Chondrocyte (in vitro differentiated cells): ENCODE measurements around the gene RTN1. TPM values are rescaled to one million over a fixed set of nuclear protein-coding genes. Genes with fewer than 3 reads are reported as not detected.
A peak's percentile ranks its signal among the peaks of the same experiment; 100 is the strongest.

Source experiments
- DNase-seq: peaks from one replicate; pipeline ENCODE4 v3.0.0; 2021; ENCODE audit warnings: mixed read lengths, low spot score
- H3K27ac Mint-ChIP-seq: one replicate; pipeline ENCODE4 v1.8.0; 2021; ENCODE audit warnings: mild to moderate bottlenecking, moderate library complexity, mixed read lengths; ENCODE audit not compliant: unreplicated experiment
- H3K27me3 Mint-ChIP-seq: 2 replicates; pipeline ENCODE4 v1.8.0; 2021; ENCODE audit warnings: low read depth, mixed read lengths
- H3K36me3 Mint-ChIP-seq: 2 replicates; pipeline ENCODE4 v1.8.0; 2021; ENCODE audit warnings: low read depth, mixed read lengths
- H3K4me1 Mint-ChIP-seq: 2 replicates; pipeline ENCODE4 v1.8.0; 2021; ENCODE audit warnings: low read depth, mild to moderate bottlenecking, mixed read lengths
- H3K4me3 Mint-ChIP-seq: one replicate; pipeline ENCODE4 v1.8.0; 2021; ENCODE audit warnings: mild to moderate bottlenecking, moderate library complexity, mixed read lengths; ENCODE audit not compliant: unreplicated experiment
- H3K9me3 Mint-ChIP-seq: 2 replicates; pipeline ENCODE4 v1.8.0; 2021; ENCODE audit warnings: low read depth, mixed read lengths
- total RNA-seq: library from RNA; stranded (reverse); gene quantifications from 3 replicates; pipeline ENCODE4 v1.2.1, GENCODE V29; 2021
- TF ChIP-seq, protein P1 (sequence below): fragments of 200-600 bp; sonication (generic); IDR thresholded peaks from 2 replicates; pipeline ENCODE4 v1.5.0; 2021; ENCODE audit warnings: antibody characterized with exemption, mild to moderate bottlenecking, moderate library complexity

RTN1 gene
- total RNA-seq, 1 donor from 2014 or later, result 0.32 TPM

DNA sequence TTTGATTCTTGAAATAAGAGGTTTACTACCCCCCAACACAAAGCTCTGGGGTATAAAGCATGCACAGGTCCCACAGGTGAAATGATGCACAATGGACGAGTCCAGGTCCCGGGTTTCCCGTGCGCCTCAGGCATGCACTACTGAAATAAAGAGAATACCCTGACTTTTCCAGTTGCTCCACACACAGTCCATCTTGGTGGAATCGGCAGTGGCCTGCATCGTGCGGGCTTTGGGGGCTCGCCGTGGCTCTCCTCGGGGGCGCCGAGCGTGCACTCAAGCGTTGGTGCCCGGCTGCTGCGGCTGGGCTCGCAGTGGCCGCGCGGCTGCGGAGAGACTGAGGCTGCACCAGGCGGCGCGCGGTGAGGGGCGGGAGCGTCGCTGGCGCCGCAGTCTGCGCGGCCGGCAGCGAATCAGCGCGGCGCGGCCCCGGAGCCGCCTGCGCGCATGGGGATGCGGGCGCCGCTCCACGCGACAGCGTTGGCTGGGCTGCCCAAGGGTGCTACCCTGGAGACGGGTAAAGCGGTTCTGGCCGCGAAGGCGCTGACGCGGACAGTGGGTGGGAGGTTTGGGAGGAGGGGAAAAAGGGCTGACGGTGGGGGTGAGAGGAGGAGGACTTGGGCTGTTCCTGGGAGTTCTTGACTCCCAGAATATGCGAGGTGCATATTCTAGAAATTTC lies 240.2 kb downstream of the RTN1 start:
- TF ChIP-seq, protein P1, sequence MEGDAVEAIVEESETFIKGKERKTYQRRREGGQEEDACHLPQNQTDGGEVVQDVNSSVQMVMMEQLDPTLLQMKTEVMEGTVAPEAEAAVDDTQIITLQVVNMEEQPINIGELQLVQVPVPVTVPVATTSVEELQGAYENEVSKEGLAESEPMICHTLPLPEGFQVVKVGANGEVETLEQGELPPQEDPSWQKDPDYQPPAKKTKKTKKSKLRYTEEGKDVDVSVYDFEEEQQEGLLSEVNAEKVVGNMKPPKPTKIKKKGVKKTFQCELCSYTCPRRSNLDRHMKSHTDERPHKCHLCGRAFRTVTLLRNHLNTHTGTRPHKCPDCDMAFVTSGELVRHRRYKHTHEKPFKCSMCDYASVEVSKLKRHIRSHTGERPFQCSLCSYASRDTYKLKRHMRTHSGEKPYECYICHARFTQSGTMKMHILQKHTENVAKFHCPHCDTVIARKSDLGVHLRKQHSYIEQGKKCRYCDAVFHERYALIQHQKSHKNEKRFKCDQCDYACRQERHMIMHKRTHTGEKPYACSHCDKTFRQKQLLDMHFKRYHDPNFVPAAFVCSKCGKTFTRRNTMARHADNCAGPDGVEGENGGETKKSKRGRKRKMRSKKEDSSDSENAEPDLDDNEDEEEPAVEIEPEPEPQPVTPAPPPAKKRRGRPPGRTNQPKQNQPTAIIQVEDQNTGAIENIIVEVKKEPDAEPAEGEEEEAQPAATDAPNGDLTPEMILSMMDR, result no peak
- Mint-ChIP-seq H3K36me3 (no peaks in the 10 kb centered on the region), H3K4me3 (peak overlapping the region; percentile 67), H3K27ac (no peak overlapping the region), H3K27me3 (peaks cover 51% of the 10 kb centered on the region), H3K4me1 (peaks cover 7% of the 10 kb centered on the region), H3K9me3 (peaks cover 6% of the 10 kb centered on the region)
- no peak for DNase-seq

DNA sequence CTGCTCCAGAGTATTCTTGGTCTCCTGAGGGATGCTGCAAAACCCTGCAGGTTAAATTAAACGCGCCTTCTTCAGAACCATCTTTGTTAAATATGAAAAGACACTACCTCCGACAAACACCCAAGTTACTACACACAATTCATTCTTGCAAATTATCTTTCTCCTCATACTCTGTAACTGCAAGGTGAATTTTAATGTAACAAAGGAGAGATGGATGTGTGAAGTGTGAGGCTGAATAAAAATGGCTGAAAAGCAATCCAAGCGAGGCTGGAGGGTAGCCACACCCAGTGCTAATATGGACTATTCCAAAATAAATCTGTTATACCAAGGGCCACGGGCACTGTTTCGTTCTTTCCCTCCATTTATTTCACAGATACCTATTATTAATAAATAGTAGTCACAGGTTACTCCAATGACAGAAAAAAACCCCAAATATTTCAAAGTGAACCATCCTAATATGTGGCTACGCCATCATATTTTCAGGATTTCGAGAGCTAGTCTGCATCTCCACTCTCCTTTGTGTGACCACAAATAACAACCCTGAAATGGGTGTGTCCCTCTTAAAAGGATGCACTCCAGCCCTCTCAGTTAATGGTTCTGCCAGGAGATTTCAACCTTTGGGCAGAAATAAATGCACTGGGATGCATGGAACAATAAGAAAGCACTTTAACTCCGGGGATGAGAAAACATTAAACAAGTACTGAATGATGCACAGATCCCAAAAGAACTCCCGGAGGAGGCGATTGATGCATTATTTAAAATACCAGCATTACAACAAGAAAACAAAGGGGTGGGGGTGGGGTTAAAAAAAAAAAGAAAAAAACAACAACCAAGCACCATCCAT lies 240.9 kb downstream of the RTN1 start:
- no peak overlapping the region for H3K27ac Mint-ChIP-seq
- peaks cover 49% of the 10 kb centered on the region for H3K27me3 Mint-ChIP-seq
- TF ChIP-seq, protein P1, result no peak
- peaks cover 2% of the 10 kb centered on the region for H3K9me3 Mint-ChIP-seq
- no peak for DNase-seq
- H3K4me3 Mint-ChIP-seq, result peak overlapping the region; percentile 67
- no peaks in the 10 kb centered on the region for H3K36me3 Mint-ChIP-seq
- peaks cover 7% of the 10 kb centered on the region for H3K4me1 Mint-ChIP-seq

DNA sequence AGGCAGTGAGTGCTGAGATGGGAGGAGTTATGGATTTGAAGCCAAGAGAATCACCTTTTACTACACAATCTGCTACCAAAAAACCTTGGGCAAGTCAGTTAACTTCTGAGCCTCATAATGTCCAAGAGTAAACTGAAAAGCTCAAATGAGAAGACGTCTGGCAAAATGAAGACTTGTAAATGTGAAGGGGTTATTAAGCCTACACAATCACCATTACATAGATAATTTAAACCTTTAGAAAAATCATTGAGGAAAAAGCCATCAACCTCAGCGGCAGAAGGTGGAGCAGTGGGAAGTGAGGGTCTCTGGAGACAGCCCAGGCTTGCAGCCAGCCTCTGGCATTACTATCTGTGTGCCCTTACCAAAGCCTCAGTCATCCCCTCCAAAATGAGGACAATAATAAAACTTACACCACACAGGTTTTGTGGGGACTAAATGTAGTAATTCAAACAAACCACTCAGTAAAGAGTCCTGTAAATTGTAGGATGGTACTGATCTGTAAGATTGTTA lies 243.5 kb downstream of the RTN1 start:
- TF ChIP-seq, protein P1, result no peak
- Mint-ChIP-seq H3K27ac (no peak overlapping the region), H3K4me1 (peaks cover 7% of the 10 kb centered on the region), H3K4me3 (no peak overlapping the region), H3K36me3 (no peaks in the 10 kb centered on the region), H3K27me3 (peaks cover 54% of the 10 kb centered on the region), H3K9me3 (no peaks in the 10 kb centered on the region)
- DNase-seq, result no peak

DNA sequence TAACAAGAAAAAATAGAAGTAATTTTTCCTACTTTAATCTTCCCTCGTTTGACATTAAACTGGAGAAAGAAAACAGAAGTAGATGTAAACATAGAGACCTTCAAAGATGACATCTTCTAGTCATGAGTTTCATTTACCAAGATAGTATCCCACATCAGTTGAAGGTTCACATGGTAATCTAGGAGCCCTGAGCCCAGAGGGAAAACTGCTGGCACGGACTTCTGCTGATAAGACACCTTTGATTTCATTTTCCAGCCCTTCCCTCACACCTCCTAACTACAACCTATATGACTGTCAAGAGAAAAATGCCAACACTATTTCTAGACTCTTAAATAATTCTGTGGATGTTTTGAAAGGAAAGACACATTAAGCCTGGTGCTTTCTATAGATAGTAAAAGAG lies 247.9 kb downstream of the RTN1 start:
- TF ChIP-seq, protein P1, result no peak
- Mint-ChIP-seq H3K27me3 (peaks cover 27% of the 10 kb centered on the region), H3K4me1 (no peaks in the 10 kb centered on the region), H3K36me3 (no peaks in the 10 kb centered on the region), H3K4me3 (no peak overlapping the region), H3K27ac (no peak overlapping the region), H3K9me3 (peaks cover 3% of the 10 kb centered on the region)
- no peak for DNase-seq

DNA sequence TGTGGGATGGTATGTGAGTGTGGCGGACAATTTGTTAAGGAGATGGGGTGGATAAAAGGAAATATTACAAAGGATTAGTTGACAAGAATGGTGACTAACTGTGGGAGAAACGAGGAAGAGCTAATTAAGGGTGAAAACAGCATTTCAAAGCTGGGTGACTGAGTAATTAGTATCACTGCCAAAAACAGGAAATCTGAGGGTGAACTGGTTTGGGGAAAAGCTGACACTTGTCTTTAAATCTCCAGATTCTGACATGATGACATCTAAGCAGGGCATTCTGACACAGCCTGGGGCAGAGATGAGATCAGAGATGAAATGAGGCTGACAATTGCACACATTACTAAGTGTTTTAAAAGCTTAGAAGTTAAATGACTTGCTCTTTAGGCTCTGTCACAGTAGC lies 251.5 kb downstream of the RTN1 start:
- H3K27ac Mint-ChIP-seq, result no peak overlapping the region
- peaks cover 20% of the 10 kb centered on the region for H3K27me3 Mint-ChIP-seq
- peaks cover 3% of the 10 kb centered on the region for H3K9me3 Mint-ChIP-seq
- DNase-seq, result no peak
- no peak overlapping the region for H3K4me3 Mint-ChIP-seq
- no peaks in the 10 kb centered on the region for H3K4me1 Mint-ChIP-seq
- TF ChIP-seq, protein P1, result no peak
- H3K36me3 Mint-ChIP-seq, result no peaks in the 10 kb centered on the region
